BE2C (cell line): ENCODE data around the gene TNNI3K.

Source experiments
- DNase-seq: peaks from one replicate; pipeline ENCODE4 v3.0.0-alpha.2; 2020
- H3K27me3 ChIP-seq: fragments of 250-450 bp; sonication (Bioruptor Pico); 2 replicates; pipeline ENCODE4 v1.5.1; 2020; ENCODE audit warnings: mild to moderate bottlenecking
- H3K36me3 ChIP-seq: fragments of 250-450 bp; sonication (Bioruptor Pico); 2 replicates; pipeline ENCODE4 v1.5.1; 2020; ENCODE audit warnings: mild to moderate bottlenecking
- H3K4me1 ChIP-seq: fragments of 250-450 bp; sonication (Bioruptor Pico); 2 replicates; pipeline ENCODE4 v1.5.1; 2020
- H3K4me3 ChIP-seq: 2 replicates; pipeline ENCODE4 v1.5.1; 2011; ENCODE audit warnings: low read depth, low read length
- H3K9me3 ChIP-seq: fragments of 250-450 bp; sonication (Bioruptor Pico); 2 replicates; pipeline ENCODE4 v1.5.1; 2020
- TF ChIP-seq, protein P1 (sequence below): IDR thresholded peaks from 2 replicates; pipeline ENCODE4 v1.5.1; 2012; ENCODE audit warnings: mild to moderate bottlenecking, low read depth, low read length

The TNNI3K gene

DNA sequence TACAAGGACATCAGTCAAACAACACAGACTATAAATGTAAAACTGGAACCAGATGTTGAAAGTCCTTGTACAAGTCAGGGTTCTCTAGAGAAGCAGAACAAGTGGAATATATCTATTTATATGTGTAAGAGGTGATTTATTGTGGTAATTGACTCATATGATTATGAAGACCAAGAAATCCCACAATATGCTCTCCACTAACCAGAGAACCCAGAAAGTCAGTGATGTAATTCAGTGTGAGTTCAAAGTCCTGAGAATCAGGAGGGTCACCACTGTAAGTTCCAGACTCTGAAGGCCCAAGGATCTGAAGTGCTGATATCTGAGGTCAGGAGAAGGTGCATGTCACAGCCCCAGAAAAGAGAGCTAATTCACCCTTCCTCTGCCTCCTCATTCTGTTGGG, 220.2 kb downstream of the TNNI3K start:
- Histone ChIP-seq H3K4me1 (no peaks in the 10 kb centered on the region), H3K36me3 (no peaks in the 10 kb centered on the region), H3K9me3 (no peaks in the 10 kb centered on the region), H3K4me3 (no peak overlapping the region), H3K27me3 (no peaks in the 10 kb centered on the region)
- TF ChIP-seq, protein P1, sequence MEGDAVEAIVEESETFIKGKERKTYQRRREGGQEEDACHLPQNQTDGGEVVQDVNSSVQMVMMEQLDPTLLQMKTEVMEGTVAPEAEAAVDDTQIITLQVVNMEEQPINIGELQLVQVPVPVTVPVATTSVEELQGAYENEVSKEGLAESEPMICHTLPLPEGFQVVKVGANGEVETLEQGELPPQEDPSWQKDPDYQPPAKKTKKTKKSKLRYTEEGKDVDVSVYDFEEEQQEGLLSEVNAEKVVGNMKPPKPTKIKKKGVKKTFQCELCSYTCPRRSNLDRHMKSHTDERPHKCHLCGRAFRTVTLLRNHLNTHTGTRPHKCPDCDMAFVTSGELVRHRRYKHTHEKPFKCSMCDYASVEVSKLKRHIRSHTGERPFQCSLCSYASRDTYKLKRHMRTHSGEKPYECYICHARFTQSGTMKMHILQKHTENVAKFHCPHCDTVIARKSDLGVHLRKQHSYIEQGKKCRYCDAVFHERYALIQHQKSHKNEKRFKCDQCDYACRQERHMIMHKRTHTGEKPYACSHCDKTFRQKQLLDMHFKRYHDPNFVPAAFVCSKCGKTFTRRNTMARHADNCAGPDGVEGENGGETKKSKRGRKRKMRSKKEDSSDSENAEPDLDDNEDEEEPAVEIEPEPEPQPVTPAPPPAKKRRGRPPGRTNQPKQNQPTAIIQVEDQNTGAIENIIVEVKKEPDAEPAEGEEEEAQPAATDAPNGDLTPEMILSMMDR, result no peak
- DNase-seq, result no peak

GRCh38 chr1:74457253-74457652, 222.1 kb downstream of the TNNI3K start:
- Histone ChIP-seq H3K36me3 (no peaks in the 10 kb centered on the region), H3K4me1 (no peaks in the 10 kb centered on the region), H3K9me3 (no peaks in the 10 kb centered on the region), H3K4me3 (no peak overlapping the region), H3K27me3 (no peaks in the 10 kb centered on the region)
- DNase-seq, result no peak
- TF ChIP-seq, protein P1, result no peak

DNA sequence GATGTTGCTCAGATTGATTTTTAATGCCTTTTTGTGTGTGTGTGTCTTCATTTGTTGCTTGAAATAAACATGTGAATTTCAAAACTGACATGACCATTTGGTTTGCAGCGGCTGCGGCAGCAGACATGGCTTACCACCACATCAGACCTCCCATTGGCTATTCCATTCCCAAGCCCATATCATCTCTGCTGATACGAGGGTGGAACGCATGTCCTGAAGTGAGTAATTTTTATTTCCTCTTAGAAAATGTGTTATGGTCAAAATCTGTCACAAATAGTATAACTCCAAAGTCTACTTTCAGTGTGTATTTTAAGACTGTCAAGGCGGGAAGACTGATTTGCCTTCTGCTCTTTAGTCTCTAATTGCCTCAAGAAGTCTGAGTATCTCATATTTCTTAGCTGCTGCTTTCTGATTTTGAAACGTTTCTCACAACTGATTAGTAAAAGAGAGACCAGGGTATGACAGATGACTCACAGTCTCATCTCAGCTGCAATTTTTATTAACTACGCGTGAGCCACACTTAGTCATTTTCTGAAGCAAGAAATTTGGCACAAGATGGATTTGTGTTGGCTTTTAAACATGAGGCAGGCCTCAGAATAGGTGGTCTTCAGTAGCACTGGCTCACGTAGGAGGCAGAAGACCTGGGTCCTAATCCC, 228.3 kb downstream of the TNNI3K start:
- H3K4me3 ChIP-seq, result no peak overlapping the region
- DNase-seq, result no peak
- no peaks in the 10 kb centered on the region for H3K9me3 ChIP-seq
- no peaks in the 10 kb centered on the region for H3K36me3 ChIP-seq
- H3K4me1 ChIP-seq, result no peaks in the 10 kb centered on the region
- TF ChIP-seq, protein P1, result no peak
- H3K27me3 ChIP-seq, result no peaks in the 10 kb centered on the region

GRCh38 chr1:74464037-74464436, 228.8 kb downstream of the TNNI3K start:
- Histone ChIP-seq H3K36me3 (no peaks in the 10 kb centered on the region), H3K9me3 (no peaks in the 10 kb centered on the region), H3K4me3 (no peak overlapping the region), H3K4me1 (no peaks in the 10 kb centered on the region), H3K27me3 (no peaks in the 10 kb centered on the region)
- TF ChIP-seq, protein P1, result no peak
- no peak for DNase-seq

- no peak for DNase-seq
- Histone ChIP-seq H3K4me3 (no peak overlapping the region), H3K27me3 (no peaks in the 10 kb centered on the region), H3K9me3 (no peaks in the 10 kb centered on the region), H3K4me1 (no peaks in the 10 kb centered on the region), H3K36me3 (no peaks in the 10 kb centered on the region)
- TF ChIP-seq, protein P1, result no peak
Measured at GRCh38 chr1:74465193-74465681, 230.1 kb downstream of the TNNI3K start.

GRCh38 chr1:74467786-74468377, 232.7 kb downstream of the TNNI3K start:
- Histone ChIP-seq H3K36me3 (no peaks in the 10 kb centered on the region), H3K4me3 (no peak overlapping the region), H3K27me3 (no peaks in the 10 kb centered on the region), H3K9me3 (no peaks in the 10 kb centered on the region), H3K4me1 (no peaks in the 10 kb centered on the region)
- DNase-seq, result no peak
- TF ChIP-seq, protein P1, result no peak
